Limb (tissue), 2 donors: ENCODE measurements around the gene FNTB.
A peak's percentile ranks its signal among the peaks of the same experiment; 100 is the strongest.

Experiments used
- DNase-seq, 2 donors: peaks; one replicate each; pipeline ENCODE4 v3.0.0-alpha.2; 2016; ENCODE audit errors: extremely low spot score in 2 of 2

FNTB gene

GRCh38 chr14:64979336-64980074, 7.2 kb upstream of the FNTB start:
- DNase-seq, result no peak

GRCh38 chr14:64983439-64984310, 3.0 kb upstream of the FNTB start:
- peak in 1 of 2 donors; percentile 65 for DNase-seq

GRCh38 chr14:64987438-64987767, 708 bp downstream of the FNTB start:
- DNase-seq, result no peak

GRCh38 chr14:64990296-64990695, 3.6 kb downstream of the FNTB start:
- no peak for DNase-seq

- no peak for DNase-seq
These were observed 4.2 kb downstream of the FNTB start for GRCh38 chr14:64990939-64991338.

GRCh38 chr14:64992328-64992885, 5.7 kb downstream of the FNTB start:
- DNase-seq, result no peak

GRCh38 chr14:64993266-64993930, 6.7 kb downstream of the FNTB start:
- DNase-seq, result no peak

GRCh38 chr14:64994540-64994939, 7.8 kb downstream of the FNTB start:
- no peak for DNase-seq

- no peak for DNase-seq
These were observed 8.6 kb downstream of the FNTB start for GRCh38 chr14:64995291-64995690.

- no peak for DNase-seq
These were observed 10.6 kb downstream of the FNTB start for GRCh38 chr14:64997108-64997794.

GRCh38 chr14:64998455-64998931, 11.8 kb downstream of the FNTB start:
- no peak for DNase-seq

GRCh38 chr14:65000898-65001591, 14.3 kb downstream of the FNTB start:
- DNase-seq, result no peak

- peak in 1 of 2 donors; percentile 19 for DNase-seq
These were observed 15.0 kb downstream of the FNTB start for GRCh38 chr14:65001723-65002122.

GRCh38 chr14:65002586-65003210, 16.0 kb downstream of the FNTB start:
- DNase-seq, result no peak

- DNase-seq, result no peak
These were observed 16.7 kb downstream of the FNTB start for GRCh38 chr14:65003394-65003793.

- DNase-seq, result no peak
These were observed 19.6 kb downstream of the FNTB start for GRCh38 chr14:65006261-65006721.

- DNase-seq, result no peak
These were observed 20.5 kb downstream of the FNTB start for GRCh38 chr14:65007202-65007601.

- no peak for DNase-seq
These were observed 23.7 kb downstream of the FNTB start for GRCh38 chr14:65010211-65010931.

- DNase-seq, result no peak
These were observed 24.8 kb downstream of the FNTB start for GRCh38 chr14:65011538-65011937.
